Measurements from ENCODE around the gene NDUFS7.

DNA sequence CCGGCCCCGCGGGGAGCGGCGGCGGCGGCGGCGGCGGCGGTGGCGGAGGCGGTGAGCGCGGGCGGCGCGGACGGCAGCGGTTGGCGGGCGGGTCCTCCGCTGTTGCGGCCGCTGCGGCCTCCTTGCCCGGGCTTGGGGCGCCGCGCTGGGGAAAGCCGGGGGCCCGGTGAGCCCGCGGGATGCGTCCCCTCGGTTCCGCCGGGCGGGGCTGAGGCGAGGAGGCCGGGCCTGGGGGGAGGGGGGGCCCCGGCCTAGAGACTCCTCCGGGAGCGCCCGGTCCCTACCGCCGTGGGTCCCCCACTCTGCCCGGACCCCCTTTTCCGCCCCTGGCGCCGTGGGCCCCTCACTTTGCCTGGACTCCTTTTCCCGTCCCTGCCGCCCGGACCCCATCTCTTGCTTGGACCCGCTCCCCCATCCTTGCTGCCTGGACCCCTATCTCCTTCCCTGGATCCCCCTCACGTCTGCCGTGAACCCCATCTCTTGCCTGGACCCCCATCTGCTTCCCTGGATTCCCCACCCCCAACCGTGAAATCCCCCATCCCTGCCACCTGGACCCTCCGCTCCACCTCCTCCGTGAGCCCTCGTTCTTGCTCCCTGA lies 28.6 kb upstream of the NDUFS7 start:
- TF ChIP-seq POLR2AphosphoS5 (IDR thresholded peaks at IDR 0.05): no peak
- TF ChIP-seq, protein P1, sequence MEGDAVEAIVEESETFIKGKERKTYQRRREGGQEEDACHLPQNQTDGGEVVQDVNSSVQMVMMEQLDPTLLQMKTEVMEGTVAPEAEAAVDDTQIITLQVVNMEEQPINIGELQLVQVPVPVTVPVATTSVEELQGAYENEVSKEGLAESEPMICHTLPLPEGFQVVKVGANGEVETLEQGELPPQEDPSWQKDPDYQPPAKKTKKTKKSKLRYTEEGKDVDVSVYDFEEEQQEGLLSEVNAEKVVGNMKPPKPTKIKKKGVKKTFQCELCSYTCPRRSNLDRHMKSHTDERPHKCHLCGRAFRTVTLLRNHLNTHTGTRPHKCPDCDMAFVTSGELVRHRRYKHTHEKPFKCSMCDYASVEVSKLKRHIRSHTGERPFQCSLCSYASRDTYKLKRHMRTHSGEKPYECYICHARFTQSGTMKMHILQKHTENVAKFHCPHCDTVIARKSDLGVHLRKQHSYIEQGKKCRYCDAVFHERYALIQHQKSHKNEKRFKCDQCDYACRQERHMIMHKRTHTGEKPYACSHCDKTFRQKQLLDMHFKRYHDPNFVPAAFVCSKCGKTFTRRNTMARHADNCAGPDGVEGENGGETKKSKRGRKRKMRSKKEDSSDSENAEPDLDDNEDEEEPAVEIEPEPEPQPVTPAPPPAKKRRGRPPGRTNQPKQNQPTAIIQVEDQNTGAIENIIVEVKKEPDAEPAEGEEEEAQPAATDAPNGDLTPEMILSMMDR (IDR thresholded peaks at IDR 0.05): no peak

Measured in stomach (tissue), 4 donors.